LNCaP clone FGC (cell line): ENCODE measurements around the gene LRFN2.

Source experiments
- DNase-seq: peaks from one replicate; pipeline ENCODE4 v3.0.0-alpha.2; 2011; ENCODE audit warnings: low read depth
- H3K4me3 ChIP-seq: 2 replicates; pipeline ENCODE4 v1.5.1; 2011; ENCODE audit warnings: mild to moderate bottlenecking, low read depth, low read length, control low read depth
- CTCF ChIP-seq: IDR thresholded peaks from 2 replicates; pipeline ENCODE4 v1.5.1; 2012; ENCODE audit warnings: mild to moderate bottlenecking; ENCODE audit not compliant: control insufficient read depth, insufficient read depth; ENCODE audit errors: extremely low read depth

LRFN2 gene

GRCh38 chr6:40344566-40345167, 242.5 kb downstream of the LRFN2 start:
- no peak overlapping the region for H3K4me3 ChIP-seq
- TF ChIP-seq CTCF, result no peak
- no peak for DNase-seq

GRCh38 chr6:40343877-40344565, 243.1 kb downstream of the LRFN2 start:
- no peak for TF ChIP-seq CTCF
- DNase-seq, result no peak
- H3K4me3 ChIP-seq, result no peak overlapping the region

GRCh38 chr6:40343318-40343876, 243.8 kb downstream of the LRFN2 start:
- TF ChIP-seq CTCF, result no peak
- DNase-seq, result no peak
- H3K4me3 ChIP-seq, result no peak overlapping the region

GRCh38 chr6:40342723-40343122, 244.4 kb downstream of the LRFN2 start:
- DNase-seq, result no peak
- TF ChIP-seq CTCF, result no peak
- H3K4me3 ChIP-seq, result no peak overlapping the region

- DNase-seq, result no peak
- no peak for TF ChIP-seq CTCF
- no peak overlapping the region for H3K4me3 ChIP-seq
Measured at GRCh38 chr6:40341726-40342125, 245.4 kb downstream of the LRFN2 start.
